Measurements from ENCODE around the gene IGFBP2. TPM values are rescaled to one million over a fixed set of nuclear protein-coding genes. Genes with fewer than 3 reads are reported as not detected.

The IGFBP2 gene
- total RNA-seq, 1 experiment from 2014 or later = 363 TPM

DNA sequence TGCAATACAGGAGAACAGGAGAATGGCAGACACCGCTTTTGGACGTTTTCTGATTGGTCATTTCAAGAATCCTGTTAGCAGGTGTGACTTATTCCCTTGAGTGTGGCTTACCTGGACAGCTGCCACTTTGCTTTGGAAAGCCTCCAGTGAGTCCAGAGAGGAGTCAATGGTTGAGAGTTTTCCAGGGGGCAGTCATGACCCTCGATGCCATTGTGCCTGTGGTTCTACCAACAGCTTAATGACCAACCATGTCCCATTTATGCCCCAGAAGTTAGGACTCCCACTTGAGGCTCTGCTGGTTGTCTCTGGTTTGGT is 12.4 kb downstream of the IGFBP2 start:
- Histone ChIP-seq H4K20me1 (ENCODE audit: control insufficient read depth, insufficient read depth, insufficient read length) (no peaks in the 10 kb centered on the region), H4K91ac (ENCODE audit: insufficient read length, low read depth, low read length) (no peak overlapping the region)
- H3K36me3 Mint-ChIP-seq (ENCODE audit: insufficient read depth in 1 of 3, low read depth in 3 of 3) = peaks cover 50 to 71% (median 64%) of the 10 kb centered on the region in 3 experiments

More for the DNA sequence above, 12.4 kb downstream of the IGFBP2 start:
- Histone ChIP-seq H3K23ac (ENCODE audit: insufficient read length, low read depth, low read length) (no peak overlapping the region), H2BK15ac (ENCODE audit: low read depth, low read length) (no peak overlapping the region), H2AK5ac (ENCODE audit: insufficient read length, low read length) (no peak overlapping the region), H3K27ac (ENCODE audit: insufficient read length, low read depth, low read length) (no peak overlapping the region), H2BK12ac (ENCODE audit: insufficient read length, low read depth, low read length) (no peak overlapping the region), H2BK5ac (ENCODE audit: insufficient read length, low read length) (no peak overlapping the region), H2AFZ (ENCODE audit: low read length) (no peak overlapping the region), H3K27me3 (ENCODE audit: insufficient read depth, low read length) (no peaks in the 10 kb centered on the region), H3K4me2 (ENCODE audit: insufficient read depth, insufficient read length, low read length) (no peak overlapping the region), H3K18ac (ENCODE audit: insufficient read length, low read depth, low read length) (no peak overlapping the region), H3K79me1 (ENCODE audit: insufficient read depth, low read depth, low read length, poor library complexity, severe bottlenecking) (no peaks in the 10 kb centered on the region), H3T11ph (ENCODE audit: low read length) (no peak overlapping the region), H3K23me2 (ENCODE audit: insufficient read length, low read depth, low read length, poor library complexity, severe bottlenecking) (no peaks in the 10 kb centered on the region), H2BK120ac (ENCODE audit: low read depth, low read length, poor library complexity, severe bottlenecking) (no peak overlapping the region), H3K9me3 (ENCODE audit: control insufficient read depth, low read depth, low read length) (no peaks in the 10 kb centered on the region), H3K79me2 (ENCODE audit: insufficient read depth, low read length) (peaks cover 34% of the 10 kb centered on the region; the same call in 1 of the 2 replicates), H3K14ac (ENCODE audit: insufficient read depth, low read length) (no peak overlapping the region), H2BK20ac (ENCODE audit: low read depth, low read length, poor library complexity, severe bottlenecking) (no peak overlapping the region), H4K5ac (ENCODE audit: insufficient read length, low read depth, low read length) (no peak overlapping the region), H3K4ac (ENCODE audit: low read depth, low read length) (no peak overlapping the region), H3K4me1 (ENCODE audit: insufficient read depth, low read length) (peaks cover 15% of the 10 kb centered on the region), H3K56ac (ENCODE audit: insufficient read length, low read depth, low read length) (no peak overlapping the region), H4K8ac (replicated peaks; ENCODE audit: insufficient read length, low read depth, low read length) (no peak overlapping the region), H3K9ac (ENCODE audit: extremely low read depth, insufficient read length, low read length) (no peak overlapping the region)
- TF ChIP-seq, protein P1, sequence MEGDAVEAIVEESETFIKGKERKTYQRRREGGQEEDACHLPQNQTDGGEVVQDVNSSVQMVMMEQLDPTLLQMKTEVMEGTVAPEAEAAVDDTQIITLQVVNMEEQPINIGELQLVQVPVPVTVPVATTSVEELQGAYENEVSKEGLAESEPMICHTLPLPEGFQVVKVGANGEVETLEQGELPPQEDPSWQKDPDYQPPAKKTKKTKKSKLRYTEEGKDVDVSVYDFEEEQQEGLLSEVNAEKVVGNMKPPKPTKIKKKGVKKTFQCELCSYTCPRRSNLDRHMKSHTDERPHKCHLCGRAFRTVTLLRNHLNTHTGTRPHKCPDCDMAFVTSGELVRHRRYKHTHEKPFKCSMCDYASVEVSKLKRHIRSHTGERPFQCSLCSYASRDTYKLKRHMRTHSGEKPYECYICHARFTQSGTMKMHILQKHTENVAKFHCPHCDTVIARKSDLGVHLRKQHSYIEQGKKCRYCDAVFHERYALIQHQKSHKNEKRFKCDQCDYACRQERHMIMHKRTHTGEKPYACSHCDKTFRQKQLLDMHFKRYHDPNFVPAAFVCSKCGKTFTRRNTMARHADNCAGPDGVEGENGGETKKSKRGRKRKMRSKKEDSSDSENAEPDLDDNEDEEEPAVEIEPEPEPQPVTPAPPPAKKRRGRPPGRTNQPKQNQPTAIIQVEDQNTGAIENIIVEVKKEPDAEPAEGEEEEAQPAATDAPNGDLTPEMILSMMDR (conservative IDR thresholded peaks at IDR 0.05) = no peak
- H3K27ac Mint-ChIP-seq = peak overlapping the region in 1 of 3 experiments; percentile 53; a peak in 1 of 7 replicates
- H3K27me3 Mint-ChIP-seq (ENCODE audit: low read depth) = no peaks in the 10 kb centered on the region
- H3K4me3 Mint-ChIP-seq = no peak overlapping the region
- DNase-seq = no peak
- no CpG with 5 or more reads among the region's 3 CpGs for WGBS (ENCODE audit: extremely low coverage, insufficient read length, low lambda C conversion rate)
- H3K4me1 Mint-ChIP-seq = peaks cover 55 to 66% of the 10 kb centered on the region in 2 experiments
- peaks cover 0 to 5% of the 10 kb centered on the region in 2 experiments; a peak in 2 of 5 replicates for H3K9me3 Mint-ChIP-seq
